Right ventricle myocardium inferior (tissue), 1 donor: ENCODE results near the gene ZBTB7C. TPM values are rescaled to one million over a fixed set of nuclear protein-coding genes. Genes with fewer than 3 reads are reported as not detected.
A peak's percentile ranks its signal among the peaks of the same experiment; 100 is the strongest.

Experiments
- ATAC-seq: fragments of 200-7000 bp; cut with Tn5 transposase; one replicate; pipeline ENCODE4 v1.9.1; 2020; ENCODE audit warnings: mild to moderate bottlenecking, moderate library complexity
- DNase-seq: peaks from one replicate; pipeline ENCODE4 v3.0.0; 2021; ENCODE audit errors: missing footprints
- intact Hi-C: fragments of 100-400 bp; cut with DNase I; formaldehyde crosslinking; loops from one replicate; pipeline ENCODE4 v1.11.0; 2022
- total RNA-seq: library from RNA; stranded (reverse); fragmentation: NEBNext Ultra II Directional; extraction: Animal tissue kit (Norgen Biotek cat#: 25700); gene quantifications from one replicate; pipeline ENCODE4 v1.2.1, GENCODE V29; 2021
- donor health status: DM: no; HTN: yes; CAD: no; lungs with severe emphysema.

The ZBTB7C gene
- total RNA-seq, 1 donor from 2014 or later, result 3.2 TPM

DNA sequence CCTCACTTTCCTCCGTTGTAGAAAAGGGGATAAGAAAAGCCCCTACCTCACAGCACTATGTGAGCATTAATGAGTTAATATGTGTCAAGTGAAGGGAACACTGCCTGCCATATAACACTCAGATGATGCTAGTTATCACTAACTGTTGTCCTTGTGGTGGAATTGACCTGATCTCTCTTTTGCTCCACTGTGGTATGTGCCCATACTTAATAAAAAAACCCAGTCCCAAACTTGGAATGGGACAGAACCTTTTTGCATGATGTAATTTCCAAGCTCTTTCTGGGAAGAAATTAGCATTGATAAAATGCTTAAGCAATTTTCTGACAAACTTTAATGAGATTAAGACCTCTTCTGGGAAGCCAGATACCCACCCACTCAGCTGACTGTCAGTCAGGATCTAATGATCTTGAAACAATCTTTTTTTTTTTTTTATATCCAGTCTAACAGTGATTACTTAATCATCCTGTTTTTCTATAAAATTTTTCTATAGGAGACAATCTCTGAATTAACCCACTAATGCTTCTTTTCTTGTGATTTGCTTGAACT is 158.7 kb downstream of the ZBTB7C start:
- intact Hi-C loops, result no loop called here
- ATAC-seq, result no peak
- no peak for DNase-seq

DNA sequence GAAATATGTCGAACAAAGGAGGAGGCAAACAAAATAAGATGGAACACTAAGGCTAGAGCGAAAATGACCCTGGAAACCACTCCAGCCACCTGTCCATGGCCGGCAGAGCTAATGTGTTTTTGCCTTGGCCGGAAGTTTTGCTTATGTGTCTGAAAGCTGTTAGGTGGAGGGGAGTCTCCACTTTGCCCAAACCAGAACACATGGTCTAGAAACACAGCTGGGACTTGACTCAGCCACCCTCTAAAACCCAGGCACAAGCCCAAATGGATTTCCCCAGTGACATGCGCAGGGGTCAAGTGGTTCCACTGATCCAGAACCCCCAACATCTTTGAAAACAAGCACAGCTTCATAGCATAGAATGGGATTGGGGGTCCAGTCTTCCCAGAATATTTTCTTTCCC is 159.3 kb downstream of the ZBTB7C start:
- ATAC-seq (no peak), DNase-seq (no peak)
- intact Hi-C loops, result no loop called here

DNA sequence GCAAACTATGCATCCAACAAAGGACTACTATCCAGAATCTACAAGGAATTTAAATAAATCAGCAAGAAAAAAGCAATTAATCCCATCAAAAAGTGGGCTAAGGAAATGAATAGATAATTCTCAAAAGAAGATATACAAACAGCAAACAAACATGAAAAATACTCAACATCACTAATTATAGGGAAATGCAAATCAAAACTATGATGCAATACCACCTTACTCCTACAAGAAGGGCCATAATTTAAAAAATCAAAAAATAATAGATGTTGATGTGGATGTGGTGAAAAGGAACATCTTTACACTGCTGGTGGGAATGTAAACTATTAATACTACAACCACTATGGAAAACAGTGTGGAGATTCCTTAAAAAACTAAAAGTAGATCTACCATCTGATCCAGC is 164.7 kb downstream of the ZBTB7C start:
- no peak for ATAC-seq
- intact Hi-C loops, result no loop called here
- no peak for DNase-seq

DNA sequence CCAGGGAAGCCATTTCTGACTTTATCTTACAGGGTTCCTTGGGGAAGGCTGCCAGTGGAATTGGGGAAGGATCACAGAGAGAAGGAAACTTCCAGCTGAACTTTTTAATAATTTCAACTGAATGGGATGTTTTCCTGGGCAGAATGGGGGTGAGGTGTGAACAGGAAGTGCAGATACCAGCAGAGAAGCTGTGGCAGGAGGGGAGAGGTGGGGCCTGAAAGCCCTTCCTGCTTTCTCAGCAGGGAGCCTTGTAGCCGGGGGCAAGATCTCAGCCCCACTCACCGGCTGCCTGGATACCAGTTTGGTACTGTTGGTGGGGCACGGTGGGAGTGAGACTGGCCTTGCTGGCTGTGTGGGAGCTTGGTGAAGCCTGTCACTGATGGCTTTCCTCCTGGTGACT is 170.5 kb downstream of the ZBTB7C start:
- intact Hi-C loops, result no loop called here
- no peak for DNase-seq
- no peak for ATAC-seq

DNA sequence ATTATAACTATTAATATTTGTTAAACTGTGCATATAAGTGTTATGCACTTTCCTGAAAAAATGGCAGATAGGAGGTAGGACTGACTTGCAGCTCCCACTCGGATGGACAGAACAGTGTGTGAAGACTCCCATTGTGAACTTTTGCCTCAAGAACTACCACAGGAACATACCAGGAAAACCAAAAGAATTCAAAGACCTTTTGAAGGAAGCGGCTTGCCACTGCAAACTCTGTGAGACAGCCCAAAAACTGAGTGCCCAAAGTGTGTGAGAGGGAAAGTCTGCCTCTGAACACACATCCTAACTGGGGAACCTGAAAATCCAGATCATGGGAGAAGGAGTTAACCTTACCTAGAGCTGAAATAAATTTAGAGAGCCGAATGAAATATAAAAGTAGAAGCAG is 171.0 kb downstream of the ZBTB7C start:
- intact Hi-C loops, result no loop called here
- DNase-seq (no peak), ATAC-seq (no peak)

DNA sequence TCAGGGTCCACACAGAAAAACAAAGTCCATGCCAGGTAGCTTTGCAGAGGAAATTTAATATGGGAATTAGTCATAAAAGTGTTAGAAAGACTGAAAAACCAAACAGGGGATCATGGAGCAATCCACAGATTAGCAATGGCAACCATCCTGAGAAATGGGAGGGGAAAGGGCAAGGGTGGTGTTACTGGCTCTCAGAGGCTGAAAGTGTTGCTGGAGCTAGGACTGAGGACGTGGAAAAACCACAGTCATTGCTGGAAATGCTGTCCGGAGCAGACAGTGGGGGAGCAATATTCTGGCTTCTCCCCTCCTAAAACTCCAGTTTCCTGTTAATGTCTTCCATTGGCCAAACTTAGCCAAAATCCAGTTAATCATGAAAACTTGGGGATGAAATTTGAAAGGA is 172.4 kb downstream of the ZBTB7C start:
- ATAC-seq, result no peak
- intact Hi-C loops, result no loop called here
- DNase-seq, result no peak

DNA sequence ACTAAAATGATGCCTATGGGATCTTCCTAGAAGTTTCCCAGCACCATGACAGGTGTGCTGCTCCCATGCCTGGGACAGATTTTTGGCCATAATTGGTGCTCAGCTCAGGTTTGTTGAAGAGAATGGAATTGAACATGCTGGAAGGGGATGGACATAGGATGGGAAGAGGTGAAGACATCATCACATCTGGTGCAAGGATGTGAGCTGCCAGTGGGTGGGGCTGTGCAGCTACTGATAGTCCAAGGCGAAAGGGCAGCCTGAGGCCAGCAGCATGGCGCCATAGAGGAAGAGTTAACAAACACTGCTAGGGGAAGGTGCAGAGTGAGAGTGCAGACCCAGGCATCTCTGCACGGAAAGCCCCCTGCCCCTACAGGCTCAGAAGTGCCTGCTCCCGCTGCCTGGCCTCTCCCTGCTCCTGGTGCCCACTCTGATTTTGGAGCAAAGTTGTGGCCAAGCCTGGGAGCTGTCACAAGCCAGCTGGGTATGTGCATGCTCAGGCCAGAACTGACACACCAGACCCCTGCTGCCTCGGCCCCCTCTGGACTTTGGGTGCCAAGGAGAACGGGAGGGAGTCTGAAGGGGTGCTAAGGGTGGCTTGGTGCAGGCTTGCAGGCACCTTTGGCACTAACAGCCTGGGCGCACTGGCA is 178.6 kb downstream of the ZBTB7C start:
- DNase-seq (no peak), ATAC-seq (peak; percentile 61)
- intact Hi-C loops, result no loop called here

DNA sequence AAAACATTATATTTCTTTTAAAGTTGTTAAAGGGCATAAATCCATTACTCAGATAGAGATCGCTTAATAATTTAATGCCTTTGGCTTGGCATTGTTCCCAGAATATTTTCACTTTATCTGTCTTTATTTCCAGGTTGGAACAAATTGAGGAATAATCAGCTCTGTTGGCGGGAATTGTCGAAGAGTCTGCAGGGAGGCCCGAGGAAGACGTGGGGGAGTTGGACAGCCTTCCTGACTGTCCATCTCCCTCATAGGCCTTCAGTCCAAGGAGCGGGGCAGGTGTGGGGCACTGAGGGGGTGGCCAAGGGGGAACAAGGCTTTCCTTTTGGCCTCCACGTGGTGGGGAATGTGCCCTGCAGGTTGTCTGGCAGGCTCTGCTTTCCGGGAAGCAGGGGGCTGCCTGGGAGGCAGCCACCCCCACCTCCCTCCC is 179.6 kb downstream of the ZBTB7C start:
- intact Hi-C loops, result loop anchor here (1.0 kb wide), 1 partner anchor 217 kb away; no protein-coding TSS in a partner anchor
- DNase-seq, result no peak
- ATAC-seq, result no peak

DNA sequence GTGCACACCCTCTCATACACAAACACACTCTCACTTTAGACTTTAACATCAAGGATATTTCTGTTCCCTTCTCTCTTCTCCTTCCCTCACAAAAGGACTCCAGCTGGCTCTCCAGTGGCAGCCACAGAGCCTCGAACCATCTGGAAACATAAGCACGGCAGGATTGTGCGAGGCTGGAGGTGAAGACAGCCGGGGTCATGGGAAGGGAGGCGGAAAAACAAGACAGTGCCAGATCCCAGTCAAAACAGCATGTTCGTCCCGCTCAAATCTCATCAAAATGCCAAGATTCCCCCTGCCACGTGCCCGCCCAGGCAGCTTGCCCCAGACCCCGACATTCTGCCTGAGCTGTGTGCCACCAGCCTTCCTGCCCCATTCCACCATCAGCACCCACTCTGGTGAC is 180.3 kb downstream of the ZBTB7C start:
- no peak for DNase-seq
- ATAC-seq, result peak; percentile 53
- intact Hi-C loops, result loop anchor here (1.0 kb wide), 1 partner anchor 217 kb away; no protein-coding TSS in a partner anchor

DNA sequence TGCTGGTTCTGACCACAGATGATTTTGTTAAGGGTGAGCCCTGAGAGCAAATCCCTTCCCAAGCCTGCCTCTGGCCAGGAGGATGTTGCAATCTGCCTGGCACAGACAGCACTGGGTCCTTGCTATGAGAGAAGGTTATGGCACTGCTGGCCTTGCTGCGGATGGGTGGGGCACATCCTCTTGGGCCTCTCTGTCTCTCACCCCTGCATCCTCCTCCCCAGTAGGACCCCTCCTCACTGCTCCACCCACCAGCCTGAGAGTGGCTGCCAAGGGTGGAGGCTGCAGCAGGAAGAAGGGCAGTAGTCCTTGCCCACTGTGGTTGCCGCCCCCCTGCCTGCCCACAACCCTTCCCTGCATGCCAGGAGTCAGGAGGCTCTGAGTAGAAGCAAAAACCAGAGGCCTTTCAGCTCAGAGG is 180.9 kb downstream of the ZBTB7C start:
- intact Hi-C loops, result no loop called here
- ATAC-seq (peak; percentile 88), DNase-seq (peak; percentile 83)

DNA sequence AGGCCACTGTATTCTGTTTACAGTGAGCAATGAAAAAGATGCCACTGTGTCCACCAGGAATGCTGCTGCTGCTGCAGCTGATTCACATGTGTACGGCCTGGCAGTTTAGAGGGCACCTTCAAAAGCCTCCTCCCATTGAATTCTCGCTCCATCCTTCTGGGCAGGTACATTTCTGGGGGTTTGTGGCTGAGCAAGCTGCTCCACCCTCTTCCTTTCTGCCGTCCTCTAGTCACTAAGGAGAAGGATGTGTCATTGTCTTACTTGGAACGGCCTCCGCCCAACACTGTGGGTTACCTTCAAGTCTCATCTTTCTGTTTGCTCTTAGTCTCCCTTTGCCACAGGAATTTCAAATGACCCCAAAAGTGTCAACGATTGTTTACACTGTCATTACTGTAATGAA is 182.0 kb downstream of the ZBTB7C start:
- DNase-seq, result peak; percentile 61
- intact Hi-C loops, result no loop called here
- ATAC-seq, result no peak

DNA sequence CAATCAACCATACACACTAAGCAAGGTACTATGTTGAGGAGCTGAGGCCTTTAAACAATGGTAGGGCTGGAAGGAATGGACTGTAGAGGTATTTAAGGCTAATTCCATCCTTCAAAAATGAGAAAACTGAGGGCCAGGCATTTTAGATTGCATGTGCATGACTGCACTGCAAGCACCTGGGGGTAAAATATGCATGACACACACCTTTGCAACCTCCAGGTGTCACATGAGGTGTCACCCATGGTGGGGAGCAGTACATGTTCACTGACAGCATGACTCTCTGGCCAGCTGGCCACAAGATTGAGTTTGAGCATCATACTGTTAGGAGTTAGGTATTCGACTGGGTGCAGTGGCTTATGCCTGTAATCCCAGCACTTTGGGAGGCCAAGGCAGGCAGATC is 182.8 kb downstream of the ZBTB7C start:
- intact Hi-C loops, result no loop called here
- ATAC-seq (no peak), DNase-seq (no peak)

DNA sequence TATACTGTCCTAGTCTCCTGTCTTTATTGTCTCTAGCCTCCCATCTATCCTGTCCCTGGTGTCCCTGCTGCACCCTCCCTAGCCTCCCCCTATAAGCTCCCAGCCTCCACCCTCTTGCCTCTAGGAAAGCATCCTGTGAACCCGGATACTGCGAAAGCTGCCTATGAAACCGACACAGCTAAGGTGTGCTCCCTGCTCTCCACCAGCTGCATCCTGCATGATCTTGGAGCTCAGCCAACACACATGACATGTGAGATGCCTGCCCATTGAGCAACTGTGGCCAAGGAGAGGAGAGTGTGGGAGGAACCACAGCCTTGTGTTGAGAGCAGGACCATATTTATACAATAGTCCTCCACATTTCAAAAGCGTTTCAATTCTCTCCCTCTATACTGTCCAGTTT is 187.1 kb downstream of the ZBTB7C start:
- intact Hi-C loops, result no loop called here
- DNase-seq, result peak; percentile 58
- ATAC-seq, result peak; percentile 69

DNA sequence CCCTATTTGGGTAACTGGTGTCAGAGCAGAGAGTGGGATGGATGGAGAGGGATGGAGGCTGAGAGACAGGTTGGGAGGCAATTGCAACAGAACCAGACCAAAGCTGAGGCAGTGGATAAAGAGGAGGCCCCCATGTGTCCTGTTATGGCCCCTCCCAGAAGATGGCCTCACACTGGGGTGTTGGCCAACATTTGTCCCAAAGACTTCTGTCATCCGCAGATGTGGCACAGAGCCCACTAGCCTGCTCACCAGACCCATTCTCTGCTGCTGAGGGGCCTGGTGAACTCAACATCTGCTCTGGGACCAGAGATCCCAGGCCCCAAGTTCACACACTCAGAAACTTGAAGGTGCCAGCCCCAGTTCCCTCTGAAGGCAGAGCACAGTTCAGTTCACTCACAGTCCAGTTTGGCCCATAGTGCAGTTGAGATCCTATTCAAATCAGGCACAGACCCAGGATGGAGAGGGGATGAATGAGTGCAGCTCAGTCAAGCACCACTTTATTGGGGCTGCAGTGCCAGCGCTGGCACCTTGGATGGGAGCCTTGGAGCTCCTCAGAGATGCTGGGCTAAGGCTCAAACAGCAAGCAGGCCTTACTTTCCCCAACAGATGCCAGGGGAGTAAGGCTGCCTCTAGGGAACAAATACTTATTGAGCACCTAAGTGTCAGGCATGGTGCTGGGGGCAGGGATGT is 189.2 kb downstream of the ZBTB7C start:
- intact Hi-C loops, result loop anchor here (5.0 kb wide), 1 partner anchor 83 kb away; no protein-coding TSS in a partner anchor
- ATAC-seq (no peak), DNase-seq (peak; percentile 32)

DNA sequence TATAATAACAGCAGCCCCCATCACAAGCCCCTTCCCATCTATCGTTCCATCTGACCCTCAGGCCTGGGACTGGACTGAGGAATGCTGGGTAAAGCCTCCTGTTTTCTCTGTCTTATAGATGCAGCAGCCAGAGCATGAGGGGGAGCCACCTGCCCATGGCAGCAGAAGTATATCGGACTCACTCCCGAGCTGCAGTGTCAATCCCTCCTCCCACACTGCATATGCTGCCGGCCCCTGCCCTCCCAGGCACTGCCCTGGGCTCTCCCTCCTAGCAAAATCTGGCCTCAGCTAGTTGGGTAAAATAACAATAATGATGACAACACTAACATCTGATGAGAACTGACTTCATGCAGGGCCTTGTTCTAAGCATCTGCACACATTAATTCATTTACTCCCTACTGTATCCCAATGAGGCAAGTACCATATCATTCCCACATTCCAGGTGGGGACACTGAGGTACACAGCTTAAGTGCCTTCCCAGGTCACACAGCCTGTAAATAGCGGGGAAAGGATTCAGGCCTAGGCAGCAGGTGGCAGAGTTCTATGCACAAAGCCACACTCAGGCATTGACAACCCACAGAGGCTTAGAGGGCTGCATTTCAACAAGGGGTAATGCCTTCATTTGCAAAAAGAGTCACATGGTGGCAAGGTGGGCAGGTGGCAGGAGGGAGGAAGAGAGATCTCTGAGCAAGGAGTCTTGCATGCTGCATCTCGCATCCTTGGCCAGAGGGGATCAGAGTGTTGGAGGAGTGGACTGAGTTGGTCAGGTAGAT is 190.0 kb downstream of the ZBTB7C start:
- ATAC-seq (no peak), DNase-seq (peak; percentile 22)
- intact Hi-C loops, result loop anchor here (5.0 kb wide), 1 partner anchor 82 kb away; no protein-coding TSS in a partner anchor

DNA sequence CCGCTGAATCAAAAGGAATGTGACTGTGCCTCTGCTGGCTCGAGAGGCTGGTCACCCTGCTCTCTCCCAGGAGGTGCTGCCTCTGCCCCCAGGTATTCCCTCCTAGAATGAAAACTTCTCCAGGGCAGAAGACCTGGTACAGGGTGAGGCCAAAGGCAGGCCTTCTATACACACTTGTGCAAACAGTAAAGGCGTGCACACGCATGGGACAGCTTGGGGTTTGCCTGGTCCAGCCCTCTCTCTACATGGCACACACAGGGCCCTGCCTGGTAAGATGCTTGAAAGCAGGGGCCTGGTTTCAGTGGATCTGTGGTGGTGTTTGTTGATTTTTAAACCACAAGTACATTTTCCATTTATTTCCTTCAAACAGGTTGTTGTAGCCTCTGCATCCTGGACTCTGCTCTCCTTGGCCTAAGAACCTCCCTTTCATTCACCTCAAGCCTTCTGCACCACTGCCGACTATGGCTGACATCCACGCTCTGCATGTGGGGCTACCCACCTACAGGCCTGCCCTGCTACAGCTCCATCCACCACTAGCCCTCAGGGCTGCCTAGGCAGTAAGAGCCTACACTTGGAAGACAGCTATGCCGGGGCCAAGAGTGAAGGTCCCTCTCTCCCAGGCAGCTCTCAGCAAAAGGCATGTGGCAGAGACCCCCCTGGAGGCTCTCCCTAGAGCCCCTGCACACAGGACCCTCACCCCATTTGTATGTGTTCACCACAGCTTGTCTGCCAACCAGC is 190.7 kb downstream of the ZBTB7C start:
- DNase-seq, result no peak
- intact Hi-C loops, result loop anchor here (5.0 kb wide), 1 partner anchor 81 kb away; no protein-coding TSS in a partner anchor
- no peak for ATAC-seq

DNA sequence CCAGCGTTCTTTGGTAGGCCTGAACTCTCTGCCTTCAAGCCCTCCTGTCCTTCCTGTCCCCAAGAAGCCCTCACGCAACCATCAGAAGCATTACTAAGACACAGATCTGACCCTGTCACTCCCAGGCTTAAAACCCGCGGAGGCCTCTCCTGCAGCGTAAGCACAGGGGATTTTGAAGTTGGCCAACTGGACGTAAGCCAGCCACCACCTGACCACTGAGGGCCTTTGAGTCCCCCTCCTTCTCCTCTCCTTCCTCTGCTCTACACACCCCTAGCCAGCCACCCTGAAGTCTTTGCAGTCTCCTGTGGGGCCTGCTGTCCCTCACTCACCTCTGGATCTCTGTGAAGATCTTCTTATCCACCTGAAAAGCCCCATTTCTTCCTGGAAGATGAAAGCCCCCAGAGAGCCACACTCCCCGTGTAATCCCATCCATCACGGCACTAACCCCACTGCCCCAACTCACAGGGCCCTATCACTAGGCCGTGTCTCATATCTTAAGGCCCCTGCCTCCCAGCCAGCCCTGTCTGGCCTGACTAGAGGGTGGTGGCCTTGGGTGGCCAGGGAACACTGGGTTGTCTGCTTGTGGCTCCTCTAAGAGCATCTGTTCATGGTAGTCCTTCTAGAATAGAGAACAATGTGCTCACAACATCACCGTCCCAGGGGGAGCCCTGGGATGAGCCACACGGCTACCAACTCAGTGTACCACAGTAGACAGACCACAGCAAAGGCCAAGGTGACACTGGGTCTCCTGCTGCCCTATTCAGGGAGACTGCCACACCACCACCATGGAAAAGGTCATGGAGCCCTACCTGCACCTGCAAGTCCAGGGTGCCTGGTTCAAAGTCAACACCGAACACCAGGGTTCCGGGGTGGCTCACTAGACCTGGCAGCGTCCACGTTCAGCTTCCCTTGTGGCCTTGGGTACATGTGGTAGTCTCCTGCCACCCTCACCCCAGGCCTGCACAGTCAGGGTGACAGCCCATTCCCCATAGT is 191.6 kb downstream of the ZBTB7C start:
- peak; percentile 30 for DNase-seq
- no peak for ATAC-seq
- intact Hi-C loops, result loop anchor here (5.0 kb wide), 1 partner anchor 80 kb away; no protein-coding TSS in a partner anchor
